ENCODE data around the gene DDX27.

GRCh38 chr20:49272654-49273053, 53.4 kb downstream of the DDX27 start:
- TF ChIP-seq CTCF (IDR thresholded peaks at IDR 0.05) (no peak), CBFB (CRISPR knock-in tag; IDR thresholded peaks at IDR 0.05; ENCODE audit: low read depth) (no peak), NR1H2 (CRISPR knock-in tag; IDR thresholded peaks at IDR 0.05) (no peak), TCF7 (CRISPR knock-in tag; IDR thresholded peaks at IDR 0.05; ENCODE audit: low read depth) (no peak), FOXK1 (CRISPR knock-in tag; IDR thresholded peaks at IDR 0.05) (no peak), SP1 (CRISPR knock-in tag; conservative IDR thresholded peaks at IDR 0.05) (no peak), GABPB1 (CRISPR knock-in tag; IDR thresholded peaks at IDR 0.05) (no peak)
- TF ChIP-seq, protein P1, sequence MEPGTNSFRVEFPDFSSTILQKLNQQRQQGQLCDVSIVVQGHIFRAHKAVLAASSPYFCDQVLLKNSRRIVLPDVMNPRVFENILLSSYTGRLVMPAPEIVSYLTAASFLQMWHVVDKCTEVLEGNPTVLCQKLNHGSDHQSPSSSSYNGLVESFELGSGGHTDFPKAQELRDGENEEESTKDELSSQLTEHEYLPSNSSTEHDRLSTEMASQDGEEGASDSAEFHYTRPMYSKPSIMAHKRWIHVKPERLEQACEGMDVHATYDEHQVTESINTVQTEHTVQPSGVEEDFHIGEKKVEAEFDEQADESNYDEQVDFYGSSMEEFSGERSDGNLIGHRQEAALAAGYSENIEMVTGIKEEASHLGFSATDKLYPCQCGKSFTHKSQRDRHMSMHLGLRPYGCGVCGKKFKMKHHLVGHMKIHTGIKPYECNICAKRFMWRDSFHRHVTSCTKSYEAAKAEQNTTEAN (CRISPR knock-in tag; IDR thresholded peaks at IDR 0.05), result no peak
- TF ChIP-seq, protein P2, sequence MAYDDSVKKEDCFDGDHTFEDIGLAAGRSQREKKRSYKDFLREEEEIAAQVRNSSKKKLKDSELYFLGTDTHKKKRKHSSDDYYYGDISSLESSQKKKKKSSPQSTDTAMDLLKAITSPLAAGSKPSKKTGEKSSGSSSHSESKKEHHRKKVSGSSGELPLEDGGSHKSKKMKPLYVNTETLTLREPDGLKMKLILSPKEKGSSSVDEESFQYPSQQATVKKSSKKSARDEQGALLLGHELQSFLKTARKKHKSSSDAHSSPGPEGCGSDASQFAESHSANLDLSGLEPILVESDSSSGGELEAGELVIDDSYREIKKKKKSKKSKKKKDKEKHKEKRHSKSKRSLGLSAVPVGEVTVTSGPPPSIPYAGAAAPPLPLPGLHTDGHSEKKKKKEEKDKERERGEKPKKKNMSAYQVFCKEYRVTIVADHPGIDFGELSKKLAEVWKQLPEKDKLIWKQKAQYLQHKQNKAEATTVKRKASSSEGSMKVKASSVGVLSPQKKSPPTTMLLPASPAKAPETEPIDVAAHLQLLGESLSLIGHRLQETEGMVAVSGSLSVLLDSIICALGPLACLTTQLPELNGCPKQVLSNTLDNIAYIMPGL (CRISPR knock-in tag; IDR thresholded peaks at IDR 0.05), result no peak
